Tibial nerve (tissue), 4 donors: ENCODE results near the gene ZBED5. TPM values are rescaled to one million over a fixed set of nuclear protein-coding genes. Genes with fewer than 3 reads are reported as not detected.
"Not testable (repeated sequence)": the region's sequence is repeated elsewhere in the genome, so short reads cannot be mapped to it uniquely, and the experiment has no call there.

Experiments used
- DNase-seq, 2 donors: peaks; one replicate each; pipeline ENCODE4 v3.0.0-alpha.2; 2019; ENCODE audit warnings: low spot score in 2 of 2
- H3K27ac ChIP-seq, 4 donors: fragments of 200-600 bp; sonication (generic) in 3 of 4; one replicate each; pipeline ENCODE4 v1.5.1; 2017 to 2019; ENCODE audit warnings: mild to moderate bottlenecking in 1 of 4
- H3K27me3 ChIP-seq, 2 donors: fragments of 200-600 bp; sonication (generic) in 1 of 2; one replicate each; pipeline versions ENCODE4 v1.5.1 to v1.6.0; 2017 to 2019
- H3K36me3 ChIP-seq, 3 donors: fragments of 200-600 bp; sonication (generic); one replicate each; pipeline ENCODE4 v1.5.1; 2018 to 2019
- H3K4me1 ChIP-seq, 4 donors: fragments of 200-600 bp; sonication (generic) in 3 of 4; one replicate each; pipeline ENCODE4 v1.5.1; 2017 to 2019
- H3K4me3 ChIP-seq, 4 donors: fragments of 200-600 bp; sonication (generic) in 3 of 4; one replicate each; pipeline ENCODE4 v1.5.1; 2017 to 2019; ENCODE audit warnings: mild to moderate bottlenecking in 1 of 4, moderate library complexity in 1 of 4
- H3K9me3 ChIP-seq, 4 donors: fragments of 200-600 bp; sonication (generic) in 3 of 4; one replicate each; pipeline ENCODE4 v1.5.1; 2017 to 2019
- CTCF ChIP-seq, 5 experiments: fragments of 200-600 bp in 3 of 5; fragments of 450-650 bp in 2 of 5; sonication (generic) in 3 of 5; IDR thresholded peaks; one replicate each; pipeline ENCODE4 v1.5.1; 2016 to 2019; ENCODE audit warnings: antibody characterized with exemption in 5 of 5, mild to moderate bottlenecking in 3 of 5, moderate library complexity in 2 of 5
- EP300 ChIP-seq, 2 donors: sonication (generic); formaldehyde crosslinking; IDR thresholded peaks; one replicate each; pipeline ENCODE4 v1.6.1; 2017; ENCODE audit warnings: antibody characterized with exemption in 2 of 2, mild to moderate bottlenecking in 1 of 2
- POLR2A ChIP-seq, 2 donors: fragments of 450-650 bp; IDR thresholded peaks; one replicate each; pipeline ENCODE4 v1.6.1; 2017; ENCODE audit warnings: antibody characterized with exemption in 2 of 2, mild to moderate bottlenecking in 2 of 2, moderate library complexity in 2 of 2
- WGBS, 2 donors: methylation state at CpG; one replicate each; pipeline ENCODE4 v1.1.5; 2018; 5-methylcytosine and 5-hydroxymethylcytosine counted together
- total RNA-seq, 4 donors: library from RNA; depleted of rRNA; stranded (reverse); fragments of >200 nt; gene quantifications; one replicate each; pipeline ENCODE4 v1.1.0, GENCODE V29; 2016

Gene ZBED5
- total RNA-seq, 4 donors from 2014 or later: 26.2 to 35.2 (median 34.7) TPM

- DNase-seq: no peak
- Histone ChIP-seq H3K27ac (no peak overlapping the region), H3K9me3 (no peaks in the 10 kb centered on the region), H3K4me1 (peaks cover 0 to 15% (median 8%) of the 10 kb centered on the region in 4 donors), H3K36me3 (no peaks in the 10 kb centered on the region), H3K4me3 (no peak overlapping the region), H3K27me3 (no peaks in the 10 kb centered on the region)
- WGBS, 2 donors: 95 to 98% methylated on average over 2 of the region's 2 CpGs
- TF ChIP-seq POLR2A (IDR thresholded peaks at IDR 0.05): no peak
- no peak for TF ChIP-seq EP300 (IDR thresholded peaks at IDR 0.05)
- no peak for TF ChIP-seq CTCF (IDR thresholded peaks at IDR 0.05)
Measured at GRCh38 chr11:10895285-10895684, 37.4 kb upstream of the ZBED5 start.

GRCh38 chr11:10894666-10895065, 36.8 kb upstream of the ZBED5 start:
- TF ChIP-seq CTCF (IDR thresholded peaks at IDR 0.05): no peak
- no peak for TF ChIP-seq POLR2A (IDR thresholded peaks at IDR 0.05)
- no peak for TF ChIP-seq EP300 (IDR thresholded peaks at IDR 0.05)
- H3K9me3 ChIP-seq: no peaks in the 10 kb centered on the region
- DNase-seq: no peak
- H3K4me3 ChIP-seq: no peak overlapping the region
- no peak overlapping the region for H3K27ac ChIP-seq
- no peaks in the 10 kb centered on the region for H3K27me3 ChIP-seq
- no peaks in the 10 kb centered on the region for H3K36me3 ChIP-seq
- peaks cover 0 to 9% (median 3%) of the 10 kb centered on the region in 4 donors for H3K4me1 ChIP-seq
- 96 to 100% methylated on average over 1 of the region's 1 CpG for WGBS, 2 donors

- no peaks in the 10 kb centered on the region for H3K27me3 ChIP-seq
- H3K36me3 ChIP-seq: no peaks in the 10 kb centered on the region
- peak overlapping the region in 2 of 4 donors; percentile 2 to 30 for H3K27ac ChIP-seq
- H3K9me3 ChIP-seq: no peaks in the 10 kb centered on the region
- no peaks in the 10 kb centered on the region for H3K4me1 ChIP-seq
- H3K4me3 ChIP-seq: no peak overlapping the region
- TF ChIP-seq CTCF (IDR thresholded peaks at IDR 0.05) (peak in 1 of 5 experiments; percentile 19), POLR2A (IDR thresholded peaks at IDR 0.05) (no peak), EP300 (IDR thresholded peaks at IDR 0.05) (peak in 1 of 2 donors; percentile 41)
- DNase-seq: no peak
Measured at GRCh38 chr11:10893714-10894151, 35.9 kb upstream of the ZBED5 start.

GRCh38 chr11:10892250-10892649, 34.4 kb upstream of the ZBED5 start:
- Histone ChIP-seq H3K4me3 (no peak overlapping the region), H3K4me1 (no peaks in the 10 kb centered on the region), H3K36me3 (no peaks in the 10 kb centered on the region), H3K27me3 (no peaks in the 10 kb centered on the region), H3K9me3 (no peaks in the 10 kb centered on the region), H3K27ac (no peak overlapping the region)
- DNase-seq: no peak
- TF ChIP-seq POLR2A (IDR thresholded peaks at IDR 0.05) (no peak), CTCF (IDR thresholded peaks at IDR 0.05) (no peak), EP300 (IDR thresholded peaks at IDR 0.05) (no peak)
- 77 to 83% methylated on average over 2 of the region's 2 CpGs for WGBS, 2 donors

- Histone ChIP-seq H3K9me3 (no peaks in the 10 kb centered on the region), H3K36me3 (no peaks in the 10 kb centered on the region), H3K27me3 (no peaks in the 10 kb centered on the region), H3K27ac (no peak overlapping the region), H3K4me1 (peaks cover 0 to 3% (median 0%) of the 10 kb centered on the region in 4 donors), H3K4me3 (no peak overlapping the region)
- DNase-seq: no peak
- 97 to 100% methylated on average over 1 of the region's 1 CpG for WGBS, 2 donors
- no peak for TF ChIP-seq POLR2A (IDR thresholded peaks at IDR 0.05)
- TF ChIP-seq EP300 (IDR thresholded peaks at IDR 0.05): no peak
- no peak for TF ChIP-seq CTCF (IDR thresholded peaks at IDR 0.05)
Measured at GRCh38 chr11:10891151-10891720, 33.4 kb upstream of the ZBED5 start.

- DNase-seq, H3K27ac ChIP-seq, H3K4me3 ChIP-seq, H3K9me3 ChIP-seq, H3K4me1 ChIP-seq, H3K36me3 ChIP-seq, H3K27me3 ChIP-seq: not testable (repeated sequence)
Measured at GRCh38 chr11:10890083-10890482, 32.2 kb upstream of the ZBED5 start.
